Fibroblast of the conjunctiva (primary cell): ENCODE measurements around the gene EPX.

Source experiments
- DNase-seq: peaks from one replicate; pipeline ENCODE4 v3.0.0-alpha.2; 2010; ENCODE audit warnings: low read depth

Gene EPX

DNA sequence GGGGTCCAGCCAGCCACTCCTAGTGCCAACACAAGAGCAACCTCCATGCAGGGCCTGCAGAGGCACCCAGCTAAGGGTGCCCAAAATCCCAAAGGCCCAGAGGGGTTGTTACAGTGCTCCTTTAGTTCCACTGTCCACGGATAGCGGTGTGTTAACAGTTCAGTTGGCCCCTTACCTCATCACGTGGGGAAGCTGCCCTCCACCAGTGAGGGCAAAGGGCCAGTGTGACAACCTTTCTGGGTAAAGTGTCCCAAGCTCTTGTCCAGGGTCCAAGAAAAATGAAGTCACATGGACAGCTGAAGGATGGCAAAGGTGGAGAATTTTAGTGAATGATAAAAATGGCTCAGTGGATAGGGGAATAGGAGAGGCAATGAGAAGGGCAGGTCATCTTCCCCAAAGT lies 35.2 kb downstream of the EPX start:
- DNase-seq: no peak

DNA sequence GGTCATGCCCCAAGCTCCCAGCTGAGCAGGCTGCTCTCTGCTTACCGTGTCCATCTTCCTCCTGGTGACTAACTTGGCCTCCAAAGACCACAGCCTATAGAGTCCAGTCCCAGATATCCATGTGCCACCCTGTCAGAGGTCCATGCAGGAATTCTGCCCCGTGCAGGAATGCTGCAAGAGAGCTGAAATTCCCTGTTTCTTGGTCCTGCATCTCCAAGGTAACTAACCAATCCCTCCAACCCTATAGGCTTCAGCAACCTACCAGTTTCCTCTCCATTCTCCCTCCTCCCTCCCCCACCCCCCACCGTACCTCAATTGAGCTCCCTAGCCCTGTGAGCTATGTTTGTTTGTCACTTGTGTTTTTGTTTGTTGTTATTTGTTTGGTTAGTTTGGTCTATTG lies 36.2 kb downstream of the EPX start:
- no peak for DNase-seq

- DNase-seq: no peak
These were observed 36.9 kb downstream of the EPX start for GRCh38 chr17:58229384-58229783.

- no peak for DNase-seq
These were observed 37.4 kb downstream of the EPX start for GRCh38 chr17:58229881-58230280.

GRCh38 chr17:58231641-58232040 lies 39.1 kb downstream of the EPX start:
- DNase-seq: no peak

DNA sequence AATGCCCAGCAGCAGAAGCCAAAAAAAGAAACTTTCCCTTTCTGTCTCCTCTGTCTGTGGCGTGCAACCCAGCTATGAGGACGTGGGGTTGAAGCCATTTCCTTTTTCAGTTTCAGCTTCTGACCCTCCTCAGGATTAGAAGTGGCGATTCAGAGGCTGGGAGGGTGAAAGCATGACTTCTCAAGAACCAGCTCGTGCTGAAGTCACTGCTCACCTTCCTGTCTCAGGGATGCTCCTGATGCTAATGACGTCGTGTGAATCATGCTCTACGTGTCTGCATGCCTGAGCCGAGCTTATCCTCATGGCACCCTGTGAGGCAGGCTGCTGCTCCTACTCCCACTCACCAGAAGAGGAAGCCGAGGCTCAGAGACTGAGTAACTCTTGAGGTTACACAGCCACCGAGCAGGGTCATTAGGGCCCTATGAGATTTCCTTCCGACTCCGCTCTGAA lies 40.2 kb downstream of the EPX start:
- no peak for DNase-seq

DNA sequence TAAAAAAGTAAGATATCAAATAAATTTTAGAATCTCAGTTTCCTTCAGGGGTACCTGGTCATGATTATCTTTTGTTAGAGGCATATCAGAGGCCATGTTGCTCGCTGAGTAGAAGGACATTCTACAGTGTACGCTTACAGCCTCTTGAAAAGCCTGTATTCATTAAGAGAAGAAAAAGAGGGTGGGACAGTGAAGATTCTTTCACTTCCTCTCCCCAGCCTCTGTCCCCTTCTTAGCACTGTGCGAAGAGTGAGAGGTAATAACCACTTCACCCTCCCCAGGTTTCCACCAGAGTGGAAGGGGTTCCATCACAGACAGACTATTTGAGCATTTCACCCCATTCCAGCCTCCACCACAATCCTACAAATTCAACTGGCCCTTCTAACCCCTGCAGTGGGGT lies 41.0 kb downstream of the EPX start:
- no peak for DNase-seq

GRCh38 chr17:58234512-58234911 lies 42.0 kb downstream of the EPX start:
- no peak for DNase-seq

DNA sequence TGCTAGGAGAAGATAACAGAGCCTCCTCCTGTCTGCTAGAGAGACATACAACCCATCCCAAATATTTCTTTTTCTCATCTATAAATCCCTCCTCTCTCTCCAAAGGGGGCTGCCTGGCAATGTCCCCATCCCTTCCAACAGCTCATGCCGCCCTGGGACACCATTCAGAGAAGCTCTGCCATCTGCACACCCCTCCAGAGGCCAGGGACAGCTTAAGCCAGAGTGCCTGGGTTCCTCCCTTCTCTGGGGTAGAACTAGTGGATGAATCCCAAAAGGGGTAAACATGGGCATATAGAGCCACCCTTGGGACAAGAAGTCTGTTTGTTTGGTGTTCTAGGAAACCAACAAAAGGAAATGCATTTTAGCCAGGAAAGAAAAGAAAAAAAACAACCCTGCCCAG lies 43.3 kb downstream of the EPX start:
- DNase-seq: no peak

DNA sequence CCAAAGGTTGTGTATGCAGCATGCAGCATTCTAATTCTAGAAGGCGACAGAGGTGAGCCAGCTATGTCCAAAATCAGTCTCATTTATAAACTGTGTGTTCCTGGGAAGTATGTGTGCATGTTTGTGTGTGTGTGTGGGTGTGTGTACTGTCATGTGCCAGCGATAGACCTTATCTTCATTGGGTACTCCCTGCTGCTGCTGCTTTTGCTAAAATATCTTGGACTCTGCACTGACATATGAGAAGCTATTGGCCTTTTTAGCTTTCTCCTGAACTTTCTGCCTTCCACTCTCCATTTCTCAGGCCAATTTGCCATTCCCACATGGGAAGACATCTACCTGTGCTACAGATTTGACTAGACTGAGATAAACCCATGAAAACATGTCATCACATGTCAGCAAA lies 43.9 kb downstream of the EPX start:
- DNase-seq: no peak

DNA sequence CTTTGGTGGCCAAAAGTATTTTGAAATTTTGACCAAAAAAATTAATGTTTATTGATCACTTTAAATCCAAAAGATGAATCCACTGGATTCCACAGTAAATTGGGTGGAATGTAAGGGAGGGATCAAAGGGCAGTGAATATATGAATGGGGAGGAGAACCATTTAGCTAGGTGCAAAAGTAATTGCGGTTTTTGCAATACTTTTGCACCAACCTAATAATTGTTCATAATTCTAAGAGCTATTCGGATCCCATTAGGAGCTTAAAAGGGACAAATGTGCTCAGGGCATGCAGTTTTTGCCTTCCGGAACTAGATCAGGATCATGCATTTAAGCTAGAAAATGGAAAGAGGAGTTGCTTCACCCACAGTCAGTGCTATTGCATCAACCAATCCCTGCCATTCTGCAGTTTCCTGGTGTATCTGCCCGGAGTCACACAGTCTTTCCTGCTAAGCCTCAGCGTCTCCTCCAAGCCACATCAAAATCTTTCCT lies 45.7 kb downstream of the EPX start, which contains the start of gene LPO:
Gene LPO (plus strand): TSS at position 438 of the 488 bp plus-strand sequence. CDS start 4,396 bp downstream, outside the sequence.
- DNase-seq: no peak

- no peak for DNase-seq
These were observed 47.5 kb downstream of the EPX start for GRCh38 chr17:58239987-58240386.

- DNase-seq: no peak
These were observed 49.8 kb downstream of the EPX start for GRCh38 chr17:58242171-58242784.

DNA sequence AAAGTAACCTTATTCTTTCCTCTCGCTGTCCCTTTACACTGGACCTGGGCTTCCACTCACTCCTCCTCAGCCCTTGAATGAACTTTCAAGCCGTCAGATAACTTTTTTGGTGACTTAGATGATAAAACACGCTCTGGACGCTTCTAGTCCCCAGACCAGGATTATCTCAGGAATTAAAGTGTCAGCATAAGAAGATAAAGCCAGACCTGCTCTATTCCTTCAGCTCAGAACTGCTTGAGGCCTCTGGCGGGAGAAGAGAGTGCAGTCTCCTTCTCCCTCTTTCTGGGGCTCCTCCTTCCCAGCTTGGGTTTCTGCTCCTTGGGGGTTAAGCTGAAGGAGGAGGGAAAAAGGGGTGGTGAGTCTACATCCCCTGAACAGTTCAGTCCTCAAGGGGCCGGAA lies 52.4 kb downstream of the EPX start:
- no peak for DNase-seq

- no peak for DNase-seq
These were observed 53.0 kb downstream of the EPX start for GRCh38 chr17:58245428-58246103.

GRCh38 chr17:58246104-58246740 lies 53.7 kb downstream of the EPX start:
- no peak for DNase-seq

- DNase-seq: no peak
These were observed 54.3 kb downstream of the EPX start for GRCh38 chr17:58246781-58247180.

GRCh38 chr17:58247511-58248363 lies 55.2 kb downstream of the EPX start:
- DNase-seq: no peak

- no peak for DNase-seq
These were observed 56.4 kb downstream of the EPX start for GRCh38 chr17:58248955-58249269.

DNA sequence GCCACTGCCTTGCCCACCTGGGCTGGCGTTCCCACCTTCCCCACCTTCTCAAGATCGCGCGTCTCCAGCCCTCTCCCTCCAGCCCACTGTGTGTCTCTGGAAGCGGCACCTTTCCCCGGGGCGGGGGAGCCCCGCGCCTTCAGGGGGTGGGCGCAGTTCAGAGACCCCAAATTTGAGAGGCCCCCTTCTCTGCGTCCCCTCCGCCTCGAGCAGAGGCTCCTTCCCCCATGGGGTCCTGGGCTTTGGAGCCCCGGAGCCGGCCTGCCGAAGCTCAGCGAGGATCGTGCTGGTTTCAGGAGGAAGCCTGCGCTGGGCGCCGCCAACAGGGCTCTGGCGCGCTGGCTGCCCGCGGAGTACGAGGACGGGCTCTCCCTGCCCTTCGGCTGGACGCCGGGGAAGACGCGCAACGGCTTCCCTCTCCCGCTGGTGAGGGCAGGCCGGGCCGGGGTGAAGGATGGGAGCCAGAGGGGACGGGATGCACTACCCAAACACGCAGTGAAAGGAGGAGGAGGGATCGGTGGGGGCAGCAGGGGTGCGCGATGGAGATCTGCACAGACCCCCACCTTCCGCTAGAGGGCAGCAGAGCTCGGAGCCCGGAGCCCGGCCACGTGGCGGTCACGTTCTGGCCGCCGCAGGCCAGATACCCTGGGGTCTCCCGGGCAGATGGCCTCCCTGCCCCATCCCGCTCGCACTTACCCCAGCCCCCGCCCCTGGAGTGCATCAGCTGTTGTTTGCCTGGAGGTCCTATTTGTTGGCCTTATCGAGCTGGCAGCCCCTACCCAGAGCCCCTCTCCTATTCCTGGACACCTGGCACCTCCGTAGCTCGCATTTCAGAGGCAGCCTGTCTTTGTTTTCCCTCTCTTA lies 57.0 kb downstream of the EPX start:
- peak; percentile 18 for DNase-seq

- no peak for DNase-seq
These were observed 58.0 kb downstream of the EPX start for GRCh38 chr17:58250344-58251011.
